ENCODE measurements around the gene TRIML1.

Gene TRIML1

GRCh38 chr4:188139141-188139540 is at the start of gene TRIML1:
TSS of gene TRIML1 (plus strand) at chr4:188139441. CDS start at chr4:188139559, 118 bp downstream.
- DNase-seq (ENCODE audit: low read depth) = no peak

- no peak for DNase-seq (ENCODE audit: low read depth)
Observed at GRCh38 chr4:188092824-188093223, 46.4 kb upstream of the TRIML1 start.

DNA sequence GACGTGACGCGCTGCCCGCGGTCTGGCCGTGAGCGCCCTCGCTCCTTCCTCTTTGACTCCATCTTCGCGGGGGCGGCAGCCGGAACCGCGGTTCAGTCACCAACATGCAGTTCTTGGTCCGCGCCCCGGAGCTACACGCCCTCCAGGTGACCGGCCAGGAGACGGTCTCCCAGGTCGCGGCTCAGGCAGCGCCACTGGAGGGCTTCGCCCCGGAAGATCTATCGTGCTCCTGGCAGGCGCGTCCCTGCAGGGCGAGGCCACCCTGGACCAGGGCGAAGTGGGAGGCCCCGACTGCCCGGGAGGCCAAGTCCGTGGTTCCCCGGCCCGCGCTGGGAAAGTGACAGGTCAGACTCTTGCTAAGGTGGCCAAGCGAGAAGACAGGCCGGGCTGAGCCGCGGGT is 32.8 kb upstream of the TRIML1 start:
- DNase-seq (ENCODE audit: low read depth) = no peak

DNA sequence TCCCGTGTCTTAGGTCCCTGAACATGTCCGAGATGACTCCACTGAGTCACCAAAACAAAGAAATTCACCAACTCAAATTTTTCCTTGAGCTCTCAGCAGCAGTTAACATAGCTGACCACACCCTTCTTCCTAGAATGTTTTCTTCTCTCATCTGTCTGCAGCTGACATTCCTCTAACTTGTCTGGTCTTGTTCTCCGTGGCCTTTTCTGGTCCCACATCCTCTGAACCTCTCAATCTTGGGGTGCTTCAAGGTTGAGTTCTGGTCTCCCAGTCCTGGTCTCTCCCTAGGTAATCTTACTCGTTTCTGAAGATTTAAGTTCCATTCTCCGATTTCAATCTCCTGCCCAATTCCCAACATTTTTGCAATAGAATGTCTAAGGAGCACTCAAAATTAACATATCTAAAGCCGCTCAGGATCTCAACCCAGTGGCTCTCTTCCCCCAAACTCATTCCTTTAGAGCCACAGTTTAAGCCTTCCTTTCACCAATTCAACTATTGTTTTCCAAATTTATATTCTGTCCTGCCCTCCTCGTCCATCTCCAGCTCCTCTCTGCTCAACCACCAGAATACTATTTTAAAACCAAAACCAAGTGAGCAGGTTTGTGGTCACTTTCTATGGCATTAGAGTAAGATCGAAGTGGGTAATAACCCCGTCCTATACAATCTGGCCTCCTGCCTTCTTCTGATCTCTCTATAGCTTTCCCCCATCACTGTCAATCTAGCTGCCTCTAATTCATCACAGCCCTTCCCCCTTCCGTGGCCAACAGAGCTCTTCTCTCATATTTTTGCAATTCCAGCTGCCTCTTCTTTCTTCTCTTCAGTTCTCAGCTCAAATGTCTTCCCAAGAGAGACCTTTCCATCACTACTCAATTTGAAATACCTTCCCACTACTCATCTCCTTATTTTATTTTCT is 31.1 kb upstream of the TRIML1 start:
- no peak for DNase-seq (ENCODE audit: low read depth)

- no peak for DNase-seq (ENCODE audit: low read depth)
Observed at GRCh38 chr4:188109157-188109755, 30.0 kb upstream of the TRIML1 start, which contains the start of gene TRIML2. TSS of gene TRIML2 (minus strand) at chr4:188109603. CDS start at chr4:188105368, 4,235 bp downstream.

GRCh38 chr4:188110036-188110435 is 29.2 kb upstream of the TRIML1 start:
- DNase-seq (ENCODE audit: low read depth) = no peak

- DNase-seq (ENCODE audit: low read depth) = no peak
Observed at GRCh38 chr4:188110741-188111471, 28.3 kb upstream of the TRIML1 start.

- DNase-seq (ENCODE audit: low read depth) = no peak
Observed at GRCh38 chr4:188111955-188112354, 27.3 kb upstream of the TRIML1 start.

GRCh38 chr4:188113156-188113555 is 26.1 kb upstream of the TRIML1 start:
- no peak for DNase-seq (ENCODE audit: low read depth)

DNA sequence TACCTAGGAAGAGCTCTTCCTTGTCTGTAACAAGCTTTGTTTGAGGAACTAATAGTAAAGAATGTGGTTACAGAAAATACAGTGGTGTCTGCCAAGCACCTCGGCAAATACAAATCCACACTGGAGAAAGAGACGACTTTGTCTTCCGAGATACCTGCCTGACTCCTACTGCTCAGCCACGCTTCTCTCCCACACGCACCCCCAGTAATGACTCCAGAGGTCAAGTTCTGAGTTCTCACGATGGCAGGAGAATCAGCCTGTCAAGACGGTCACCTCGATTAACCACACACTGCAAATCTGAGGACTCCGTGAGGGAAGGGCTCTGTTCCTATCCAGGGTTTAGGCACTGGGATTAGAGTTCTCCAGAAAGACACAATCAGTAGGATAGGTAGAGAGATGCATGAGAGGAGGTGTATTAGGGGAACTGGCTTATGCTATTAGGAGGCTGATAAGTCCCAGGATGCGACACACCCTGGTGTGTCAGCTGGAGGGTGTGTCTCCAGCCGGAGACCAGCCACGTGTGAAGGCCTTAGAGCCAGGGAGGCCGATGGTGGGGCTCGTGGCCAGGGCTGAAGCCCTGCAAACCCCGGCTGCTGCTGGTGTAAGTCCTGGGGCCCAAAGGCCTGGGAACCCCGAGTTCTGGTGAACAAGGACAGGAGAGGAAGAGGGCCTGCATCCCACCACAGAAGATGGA is 21.5 kb upstream of the TRIML1 start:
- DNase-seq (ENCODE audit: low read depth) = no peak

GRCh38 chr4:188121530-188121929 is 17.7 kb upstream of the TRIML1 start:
- DNase-seq (ENCODE audit: low read depth) = no peak

GRCh38 chr4:188127214-188127874 is 11.9 kb upstream of the TRIML1 start:
- DNase-seq (ENCODE audit: low read depth) = peak; percentile 63

DNA sequence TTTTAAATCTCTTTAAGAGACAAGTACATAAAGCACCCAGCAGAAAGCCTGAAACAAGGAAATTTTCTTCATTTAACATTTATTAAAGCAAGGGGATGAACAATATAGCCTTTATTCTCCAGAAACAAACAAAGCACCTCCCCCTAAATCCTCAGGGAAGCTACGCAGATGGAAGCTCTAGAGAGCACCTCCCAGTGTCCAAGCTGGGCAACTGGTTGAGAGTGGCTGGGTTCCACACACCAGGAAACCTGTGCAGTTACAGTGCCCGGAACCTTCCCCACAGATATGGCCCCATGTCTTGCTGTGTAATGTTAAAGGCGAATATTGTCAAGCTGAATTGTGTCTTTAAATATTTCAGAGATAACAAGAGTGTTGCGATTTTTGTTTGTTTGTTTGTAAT is 8.9 kb upstream of the TRIML1 start:
- no peak for DNase-seq (ENCODE audit: low read depth)

GRCh38 chr4:188132232-188132631 is 7.0 kb upstream of the TRIML1 start:
- no peak for DNase-seq (ENCODE audit: low read depth)

DNA sequence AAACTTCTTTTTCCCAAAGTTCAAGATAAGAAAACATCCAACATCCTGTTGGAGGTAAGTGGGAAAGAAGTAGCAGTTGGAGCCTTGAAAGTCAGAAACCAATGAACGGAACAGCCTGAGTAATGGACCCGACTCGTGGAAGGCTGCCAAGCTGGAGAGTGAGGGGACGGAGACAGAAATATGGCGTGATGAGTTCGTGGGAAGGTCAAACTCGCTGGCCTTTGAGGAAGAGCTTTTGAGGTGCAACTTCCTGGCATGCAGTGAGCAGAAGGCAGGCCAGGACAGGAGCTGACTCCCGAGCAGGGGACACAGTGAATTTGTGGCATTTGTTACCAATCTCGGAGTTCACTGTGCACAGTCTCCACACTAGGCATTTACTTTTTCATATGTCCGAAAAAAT is 1.0 kb upstream of the TRIML1 start:
- DNase-seq (ENCODE audit: low read depth) = no peak

GRCh38 chr4:188139671-188140070 is 430 bp downstream of the TRIML1 start:
- DNase-seq (ENCODE audit: low read depth) = no peak

DNA sequence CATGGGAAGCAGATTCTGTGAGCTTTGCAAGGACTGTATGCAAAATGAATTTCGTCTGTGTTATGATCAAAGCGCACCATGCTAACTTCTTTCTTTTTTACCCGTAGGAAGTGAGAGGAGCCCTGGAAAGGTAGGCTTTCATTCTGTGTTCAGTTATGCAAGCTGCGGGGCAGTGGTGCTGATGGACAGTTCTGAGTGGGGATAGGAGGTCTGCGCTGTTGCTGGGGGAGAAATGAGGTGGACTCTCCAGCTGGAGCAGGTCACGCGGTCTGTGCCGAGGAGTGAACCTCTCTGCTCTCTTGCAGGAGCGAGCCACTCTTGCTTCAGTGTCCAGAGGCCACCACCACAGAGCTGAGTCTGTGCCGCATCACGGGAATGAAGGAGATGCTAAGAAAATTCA is 4.5 kb downstream of the TRIML1 start:
- DNase-seq (ENCODE audit: low read depth) = no peak

- no peak for DNase-seq (ENCODE audit: low read depth)
Observed at GRCh38 chr4:188145601-188146000, 6.4 kb downstream of the TRIML1 start.

- DNase-seq (ENCODE audit: low read depth) = no peak
Observed at GRCh38 chr4:188146618-188147017, 7.4 kb downstream of the TRIML1 start.

- DNase-seq (ENCODE audit: low read depth) = no peak
Observed at GRCh38 chr4:188147176-188147575, 7.9 kb downstream of the TRIML1 start.

DNA sequence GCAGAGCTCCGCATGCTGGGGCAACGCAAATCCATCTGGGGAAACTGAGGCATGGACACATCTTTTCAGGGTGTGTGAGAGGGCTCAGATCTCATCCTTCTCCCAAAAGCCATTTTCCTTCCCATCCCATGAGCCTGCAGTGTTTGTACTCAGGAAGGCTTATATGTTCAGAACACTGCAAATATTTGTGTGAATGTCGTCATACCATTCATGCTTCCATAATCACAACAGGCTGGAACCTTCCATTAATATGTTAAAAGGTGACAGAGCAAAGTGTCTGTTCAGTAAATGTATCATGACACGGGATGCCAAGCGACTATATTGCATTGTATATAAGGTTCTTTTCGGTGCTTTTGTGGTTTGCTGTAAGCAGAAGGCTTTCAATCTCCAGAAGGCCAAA is 8.5 kb downstream of the TRIML1 start:
- DNase-seq (ENCODE audit: low read depth) = no peak

Measured in non-pigmented ciliary epithelial cell (primary cell).